CD4-positive, alpha-beta memory T cell (primary cell): Measurements from ENCODE around the gene CLEC4D. TPM values are rescaled to one million over a fixed set of nuclear protein-coding genes. Genes with fewer than 3 reads are reported as not detected.
"Not testable (repeated sequence)": the region's sequence is repeated elsewhere in the genome, so short reads cannot be mapped to it uniquely, and the experiment has no call there.

Experiments
- CTCF ChIA-PET: fragments of 350-600 bp; sonication (Branson Sonifier 250); formaldehyde crosslinking; loops from one replicate; lab custom pipeline; 2021; ENCODE audit warnings: inconsistent platforms; ENCODE audit not compliant: partially characterized antibody; lab: Charles Lee
- POLR2A ChIA-PET: fragments of 350-600 bp; sonication (Branson Sonifier 250); formaldehyde crosslinking; loops from one replicate; lab custom pipeline; 2021; ENCODE audit not compliant: partially characterized antibody; lab: Charles Lee
- DNase-seq, 5 donors: peaks; one replicate each; pipeline versions ENCODE4 v3.0.0 to v3.0.0-alpha.2; 2020 to 2022; ENCODE audit warnings: mixed read lengths in 1 of 5
- H3K27ac ChIP-seq: one replicate; pipeline ENCODE4 v1.7.0; 2013; ENCODE audit warnings: low read depth, low read length
- H3K27me3 ChIP-seq: 2 replicates; pipeline ENCODE4 v1.7.0; 2013; ENCODE audit warnings: mild to moderate bottlenecking, low read length, moderate library complexity; ENCODE audit not compliant: insufficient read depth
- H3K36me3 ChIP-seq: 2 replicates; pipeline ENCODE4 v1.7.0; 2013; ENCODE audit warnings: mild to moderate bottlenecking, low read length, moderate library complexity; ENCODE audit not compliant: insufficient read depth
- H3K4me1 ChIP-seq: 2 replicates; pipeline ENCODE4 v1.7.0; 2013; ENCODE audit warnings: mild to moderate bottlenecking, low read length, moderate library complexity; ENCODE audit not compliant: insufficient read depth
- H3K4me3 ChIP-seq, 2 donors: one replicate each; pipeline ENCODE4 v1.7.0; 2013; ENCODE audit warnings: low read length in 2 of 2, mild to moderate bottlenecking in 1 of 2
- H3K9me3 ChIP-seq, 2 donors: one replicate each; pipeline ENCODE4 v1.7.0; 2013; ENCODE audit warnings: low read length in 2 of 2, control low read depth in 1 of 2; ENCODE audit not compliant: control insufficient read depth in 1 of 2
- H3K27ac Mint-ChIP-seq, 7 donors: one replicate each; pipeline ENCODE4 v1.8.0; 2020 to 2021; ENCODE audit warnings: mixed read lengths in 7 of 7, mild to moderate bottlenecking in 6 of 7, inconsistent platforms in 3 of 7, moderate library complexity in 3 of 7
- H3K27me3 Mint-ChIP-seq, 2 donors: one replicate each; pipeline ENCODE4 v1.8.0; 2020 to 2021; ENCODE audit warnings: mixed read lengths in 2 of 2
- H3K36me3 Mint-ChIP-seq, 2 donors: one replicate each; pipeline ENCODE4 v1.8.0; 2020 to 2021; ENCODE audit warnings: mixed read lengths in 2 of 2, inconsistent platforms in 1 of 2, mild to moderate bottlenecking in 1 of 2
- H3K4me1 Mint-ChIP-seq, 4 donors: one replicate each; pipeline ENCODE4 v1.8.0; 2020 to 2021; ENCODE audit warnings: mixed read lengths in 4 of 4, mild to moderate bottlenecking in 1 of 4
- H3K4me3 Mint-ChIP-seq, 8 donors: one replicate each; pipeline ENCODE4 v1.8.0; 2020 to 2021; ENCODE audit warnings: mixed read lengths in 8 of 8, mild to moderate bottlenecking in 7 of 8, moderate library complexity in 6 of 8, inconsistent platforms in 3 of 8
- H3K9me3 Mint-ChIP-seq, 8 donors: one replicate each; pipeline ENCODE4 v1.8.0; 2020 to 2021; ENCODE audit warnings: mixed read lengths in 8 of 8, mild to moderate bottlenecking in 5 of 8, inconsistent platforms in 3 of 8, moderate library complexity in 1 of 8
- intact Hi-C: fragments of 100-400 bp; cut with micrococcal nuclease; formaldehyde crosslinking; loops from one replicate; pipeline ENCODE4 v1.15.1; 2023
- polyA plus RNA-seq, 2 donors: library from polyadenylated mRNA; unstranded; fragments of 300-500 nt; fragmentation: Illumina TruSeq; gene quantifications; one replicate each; pipeline ENCODE4 v1.2.3, GENCODE V29; 2021
- total RNA-seq, 2 experiments: library from RNA; stranded (reverse); gene quantifications; one replicate each; pipeline ENCODE4 v1.2.3, GENCODE V29; 2021

CLEC4D gene
- total and polyA plus RNA-seq, 4 experiments from 2014 or later, result not detected

DNA sequence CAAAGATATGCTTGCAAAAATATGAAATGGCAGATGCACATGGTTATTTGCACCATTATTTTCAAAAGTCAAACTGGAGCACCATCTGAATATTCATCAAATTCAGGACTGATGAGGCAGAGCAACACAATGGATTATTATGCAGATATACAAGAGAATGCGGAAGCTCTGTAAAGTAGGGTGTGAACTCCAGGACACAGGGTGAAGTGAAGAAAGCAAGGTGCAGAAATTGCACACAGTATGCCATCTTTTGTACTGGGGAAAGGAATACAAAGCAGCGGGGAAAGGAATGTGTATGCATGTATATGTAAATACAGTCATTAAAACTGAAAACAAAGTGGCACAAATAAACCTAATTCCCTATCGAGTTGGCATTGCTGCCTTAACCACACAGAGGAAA, 50.1 kb downstream of the CLEC4D start:
- Mint-ChIP-seq H3K27me3 (peaks cover 3 to 9% of the 10 kb centered on the region in 2 donors), H3K4me1 (no peaks in the 10 kb centered on the region), H3K27ac (no peak overlapping the region), H3K4me3 (no peak overlapping the region), H3K36me3 (peaks cover 0 to 2% of the 10 kb centered on the region in 2 donors), H3K9me3 (peaks cover 3 to 32% (median 15%) of the 10 kb centered on the region in 8 donors)
- Histone ChIP-seq H3K27ac (no peak overlapping the region), H3K27me3 (no peaks in the 10 kb centered on the region), H3K36me3 (no peaks in the 10 kb centered on the region), H3K4me1 (no peaks in the 10 kb centered on the region), H3K9me3 (no peaks in the 10 kb centered on the region), H3K4me3 (no peak overlapping the region)
- intact Hi-C loops, result no loop called here
- ChIA-PET CTCF (interaction anchor here (1.1 kb wide), 1 partner anchor 27 kb away, joined by 4 read pairs; no protein-coding TSS in a partner anchor), POLR2A (no interaction called here)
- DNase-seq, result no peak

DNA sequence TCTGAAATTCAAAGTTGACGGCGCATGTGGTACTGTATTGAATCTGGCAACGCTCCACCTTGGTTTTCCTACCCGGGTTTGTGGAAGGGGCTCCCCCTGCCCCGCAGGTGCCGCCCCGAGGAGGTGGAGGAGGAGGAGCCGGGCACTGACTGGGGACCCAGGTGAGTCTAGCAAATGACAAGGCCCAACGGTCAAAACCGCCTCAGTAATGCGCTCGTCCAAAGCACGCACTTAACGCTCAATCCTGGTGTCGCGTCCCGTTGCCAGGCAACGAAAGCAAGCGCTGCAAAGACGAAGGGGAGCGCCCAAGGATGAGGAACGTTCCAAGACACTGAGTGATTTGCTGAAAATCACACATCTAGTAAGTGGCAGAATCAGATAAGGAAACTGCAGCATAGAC, 51.4 kb downstream of the CLEC4D start:
- POLR2A ChIA-PET, result no interaction called here
- Mint-ChIP-seq H3K36me3 (peaks cover 0 to 2% of the 10 kb centered on the region in 2 donors), H3K9me3 (peaks cover 3 to 32% (median 15%) of the 10 kb centered on the region in 8 donors), H3K4me3 (no peak overlapping the region), H3K27ac (peak overlapping the region in 1 of 7 donors; percentile 55), H3K27me3 (peaks cover 3 to 9% of the 10 kb centered on the region in 2 donors), H3K4me1 (no peaks in the 10 kb centered on the region)
- no peaks in the 10 kb centered on the region for H3K36me3 ChIP-seq
- no peak overlapping the region for H3K27ac ChIP-seq
- no peak overlapping the region for H3K4me3 ChIP-seq
- no peaks in the 10 kb centered on the region for H3K27me3 ChIP-seq
- H3K4me1 ChIP-seq, result no peaks in the 10 kb centered on the region
- intact Hi-C loops, result no loop called here
- DNase-seq, result no peak
- CTCF ChIA-PET, result interaction anchor here (2.0 kb wide), 1 partner anchor 20 kb away, joined by 10 read pairs; no protein-coding TSS in a partner anchor
- no peaks in the 10 kb centered on the region for H3K9me3 ChIP-seq

DNA sequence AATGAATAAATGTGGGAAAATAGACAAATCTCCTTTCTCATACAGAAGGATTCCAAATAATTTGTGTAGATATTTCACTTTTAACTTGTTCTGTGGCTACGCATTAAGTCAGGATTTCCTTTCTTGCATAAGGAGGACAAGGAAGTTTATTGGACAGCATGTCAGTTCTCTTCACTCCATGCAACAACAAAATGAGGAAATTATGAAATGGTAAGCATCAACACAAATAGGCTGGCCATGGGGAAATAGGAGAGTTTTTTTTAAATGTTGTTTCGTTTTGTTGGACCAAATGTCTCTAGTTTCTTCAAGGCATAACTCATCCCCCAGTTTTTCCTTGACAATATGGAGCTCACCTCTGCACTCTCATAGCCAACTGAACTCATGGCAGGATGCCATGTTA, 52.7 kb downstream of the CLEC4D start:
- POLR2A ChIA-PET, H3K9me3 ChIP-seq, H3K4me3 ChIP-seq, H3K27ac Mint-ChIP-seq, intact Hi-C loops, DNase-seq, H3K27me3 Mint-ChIP-seq, H3K4me1 ChIP-seq, H3K4me1 Mint-ChIP-seq, H3K4me3 Mint-ChIP-seq, H3K36me3 Mint-ChIP-seq, H3K36me3 ChIP-seq, H3K27me3 ChIP-seq, H3K27ac ChIP-seq: not testable (repeated sequence)
- CTCF ChIA-PET, result interaction anchor here (2.0 to 3.0 kb wide), 1 partner anchor 22 kb away, joined by 10 read pairs; no protein-coding TSS in a partner anchor
- peaks cover 3 to 30% (median 15%) of the 10 kb centered on the region in 8 donors for H3K9me3 Mint-ChIP-seq

GRCh38 chr12:8566525-8566924, 53.2 kb downstream of the CLEC4D start:
- Histone ChIP-seq H3K4me3 (no peak overlapping the region), H3K27ac (no peak overlapping the region), H3K9me3 (no peaks in the 10 kb centered on the region), H3K36me3 (no peaks in the 10 kb centered on the region), H3K4me1 (peaks cover under 1% of the 10 kb centered on the region), H3K27me3 (no peaks in the 10 kb centered on the region)
- intact Hi-C loops, result no loop called here
- Mint-ChIP-seq H3K4me3 (no peak overlapping the region), H3K27me3 (peaks cover 1 to 3% of the 10 kb centered on the region in 2 donors), H3K4me1 (no peaks in the 10 kb centered on the region), H3K9me3 (peaks cover 3 to 30% (median 15%) of the 10 kb centered on the region in 8 donors), H3K27ac (no peak overlapping the region), H3K36me3 (peaks cover 0 to 2% of the 10 kb centered on the region in 2 donors)
- DNase-seq, result no peak
- ChIA-PET POLR2A (no interaction called here), CTCF (interaction anchor here (3.0 kb wide), 1 partner anchor 22 kb away, joined by 10 read pairs; no protein-coding TSS in a partner anchor)

Other genes starting within 250 kb of the CLEC4D start
- gene CLEC6A, start 57.5 kb upstream of the CLEC4D start, total RNA-seq, result not detected
- not detected for gene CLEC6A, start 57.5 kb upstream of the CLEC4D start, polyA plus RNA-seq
- under 1 TPM in 1 of 2 experiments, not detected in 1; 0.89 TPM for gene CLEC4E, start 27.4 kb downstream of the CLEC4D start, total RNA-seq
- gene CLEC4E, start 27.4 kb downstream of the CLEC4D start, polyA plus RNA-seq, result not detected
- gene AICDA, start 99.4 kb downstream of the CLEC4D start, total RNA-seq, result not detected
- gene AICDA, start 99.4 kb downstream of the CLEC4D start, polyA plus RNA-seq, result not detected
- gene MFAP5, start 149.3 kb downstream of the CLEC4D start, total RNA-seq, result not detected
- not detected for gene MFAP5, start 149.3 kb downstream of the CLEC4D start, polyA plus RNA-seq
- gene RIMKLB, start 184.5 kb downstream of the CLEC4D start, total RNA-seq, result 10 to 100 TPM; 23.0 to 27.3 TPM
- 1 to 10 TPM; 2.9 to 4.7 TPM for gene RIMKLB, start 184.5 kb downstream of the CLEC4D start, polyA plus RNA-seq